ENCODE measurements around the gene SPINT2.

The SPINT2 gene

GRCh38 chr19:38278751-38279150 is 14.4 kb downstream of the SPINT2 start:
- no peak overlapping the region for H3K4me3 ChIP-seq (ENCODE audit: low read depth in 1 of 2, low read length in 1 of 2)
- H3K4me1 ChIP-seq (ENCODE audit: control insufficient read depth in 1 of 2, insufficient read depth in 1 of 2, low read depth in 1 of 2, low read length in 1 of 2), result no peaks in the 10 kb centered on the region
- no peaks in the 10 kb centered on the region for H3K27me3 ChIP-seq
- H3K36me3 ChIP-seq, result peaks cover 10% of the 10 kb centered on the region
- H3K27ac ChIP-seq, result no peak overlapping the region
- H3K9me3 ChIP-seq, result no peaks in the 10 kb centered on the region
- TF ChIP-seq, protein P1, sequence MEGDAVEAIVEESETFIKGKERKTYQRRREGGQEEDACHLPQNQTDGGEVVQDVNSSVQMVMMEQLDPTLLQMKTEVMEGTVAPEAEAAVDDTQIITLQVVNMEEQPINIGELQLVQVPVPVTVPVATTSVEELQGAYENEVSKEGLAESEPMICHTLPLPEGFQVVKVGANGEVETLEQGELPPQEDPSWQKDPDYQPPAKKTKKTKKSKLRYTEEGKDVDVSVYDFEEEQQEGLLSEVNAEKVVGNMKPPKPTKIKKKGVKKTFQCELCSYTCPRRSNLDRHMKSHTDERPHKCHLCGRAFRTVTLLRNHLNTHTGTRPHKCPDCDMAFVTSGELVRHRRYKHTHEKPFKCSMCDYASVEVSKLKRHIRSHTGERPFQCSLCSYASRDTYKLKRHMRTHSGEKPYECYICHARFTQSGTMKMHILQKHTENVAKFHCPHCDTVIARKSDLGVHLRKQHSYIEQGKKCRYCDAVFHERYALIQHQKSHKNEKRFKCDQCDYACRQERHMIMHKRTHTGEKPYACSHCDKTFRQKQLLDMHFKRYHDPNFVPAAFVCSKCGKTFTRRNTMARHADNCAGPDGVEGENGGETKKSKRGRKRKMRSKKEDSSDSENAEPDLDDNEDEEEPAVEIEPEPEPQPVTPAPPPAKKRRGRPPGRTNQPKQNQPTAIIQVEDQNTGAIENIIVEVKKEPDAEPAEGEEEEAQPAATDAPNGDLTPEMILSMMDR (IDR thresholded peaks at IDR 0.05), result no peak

- H3K27me3 ChIP-seq, result no peaks in the 10 kb centered on the region
- TF ChIP-seq, protein P1 (IDR thresholded peaks at IDR 0.05), result no peak
- H3K27ac ChIP-seq, result no peak overlapping the region
- no peak overlapping the region for H3K4me3 ChIP-seq (ENCODE audit: low read depth in 1 of 2, low read length in 1 of 2)
- no peaks in the 10 kb centered on the region for H3K9me3 ChIP-seq
- H3K36me3 ChIP-seq, result peaks cover 22% of the 10 kb centered on the region
- H3K4me1 ChIP-seq (ENCODE audit: control insufficient read depth in 1 of 2, insufficient read depth in 1 of 2, low read depth in 1 of 2, low read length in 1 of 2), result no peaks in the 10 kb centered on the region
Observed at GRCh38 chr19:38280030-38280921, 15.9 kb downstream of the SPINT2 start.

GRCh38 chr19:38281811-38282566 is 17.6 kb downstream of the SPINT2 start:
- Histone ChIP-seq H3K4me3 (ENCODE audit: low read depth in 1 of 2, low read length in 1 of 2) (no peak overlapping the region), H3K4me1 (ENCODE audit: control insufficient read depth in 1 of 2, insufficient read depth in 1 of 2, low read depth in 1 of 2, low read length in 1 of 2) (no peaks in the 10 kb centered on the region), H3K27ac (no peak overlapping the region), H3K36me3 (peaks cover 34% of the 10 kb centered on the region), H3K9me3 (no peaks in the 10 kb centered on the region), H3K27me3 (no peaks in the 10 kb centered on the region)
- TF ChIP-seq, protein P1 (IDR thresholded peaks at IDR 0.05), result no peak

GRCh38 chr19:38283271-38283670 is 18.9 kb downstream of the SPINT2 start:
- TF ChIP-seq, protein P1 (IDR thresholded peaks at IDR 0.05), result no peak
- Histone ChIP-seq H3K27ac (no peak overlapping the region), H3K4me1 (ENCODE audit: control insufficient read depth in 1 of 2, insufficient read depth in 1 of 2, low read depth in 1 of 2, low read length in 1 of 2) (peaks cover 3 to 5% of the 10 kb centered on the region in 2 experiments), H3K9me3 (no peaks in the 10 kb centered on the region), H3K36me3 (peaks cover 41% of the 10 kb centered on the region), H3K27me3 (no peaks in the 10 kb centered on the region), H3K4me3 (ENCODE audit: low read depth in 1 of 2, low read length in 1 of 2) (no peak overlapping the region)

DNA sequence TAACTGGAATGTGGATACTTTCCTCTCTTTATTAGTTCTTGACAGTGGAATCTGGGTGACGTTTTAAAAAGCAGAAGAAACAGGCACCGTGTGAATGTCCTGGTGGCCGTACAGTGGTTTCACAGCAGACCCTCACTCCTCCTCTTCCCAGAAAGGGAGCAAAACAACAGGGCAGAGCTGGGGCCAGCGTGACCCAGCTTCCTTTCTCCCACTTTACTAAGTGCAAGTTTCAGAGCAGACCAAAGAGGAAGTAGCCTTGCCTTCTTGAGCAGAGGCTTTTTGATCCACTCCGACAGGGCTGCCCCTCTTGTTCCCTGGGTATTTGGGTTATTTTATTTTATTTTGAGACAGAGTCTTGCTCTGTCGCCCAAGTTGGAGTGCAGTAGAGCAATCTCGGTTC is 20.0 kb downstream of the SPINT2 start:
- Histone ChIP-seq H3K4me3 (ENCODE audit: low read depth in 1 of 2, low read length in 1 of 2) (no peak overlapping the region), H3K36me3 (peaks cover 51% of the 10 kb centered on the region), H3K27ac (peak overlapping the region; percentile 61), H3K27me3 (no peaks in the 10 kb centered on the region), H3K4me1 (ENCODE audit: control insufficient read depth in 1 of 2, insufficient read depth in 1 of 2, low read depth in 1 of 2, low read length in 1 of 2) (peaks cover 3 to 5% of the 10 kb centered on the region in 2 experiments), H3K9me3 (no peaks in the 10 kb centered on the region)
- TF ChIP-seq, protein P1 (IDR thresholded peaks at IDR 0.05), result no peak

All from neutrophil (primary cell).